ENCODE measurements around the gene PFKFB2. TPM values are rescaled to one million over a fixed set of nuclear protein-coding genes. Genes with fewer than 3 reads are reported as not detected.

The PFKFB2 gene
- total RNA-seq, 1 donor from 2014 or later, result 10.0 TPM

DNA sequence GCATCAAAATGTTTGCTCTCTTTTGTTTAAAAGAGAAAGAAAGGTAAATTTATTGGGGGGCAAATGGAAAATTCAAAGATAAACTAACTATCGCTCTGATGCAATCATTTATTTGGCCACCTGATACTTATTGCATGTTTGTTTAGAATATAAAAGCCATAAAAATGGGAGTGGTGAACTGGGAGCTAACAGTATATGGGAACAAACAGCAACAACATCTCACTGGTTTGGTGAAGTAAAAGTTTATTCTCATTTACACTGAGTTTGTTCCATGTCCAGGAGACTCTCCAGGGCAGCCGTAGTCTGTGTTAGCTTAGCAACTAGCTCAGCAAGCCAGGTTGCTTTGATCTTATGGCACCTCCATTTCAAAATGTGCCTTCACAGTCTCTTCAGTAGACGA, 71.3 kb downstream of the PFKFB2 start:
- peaks cover 3% of the 10 kb centered on the region for H3K36me3 ChIP-seq
- H3K4me3 ChIP-seq, result no peak overlapping the region
- H2AFZ ChIP-seq (replicated peaks), result no peak overlapping the region
- no peak overlapping the region for H3K27ac ChIP-seq
- no peaks in the 10 kb centered on the region for H3K27me3 ChIP-seq
- H3K4me1 ChIP-seq, result no peaks in the 10 kb centered on the region
- H3K9ac ChIP-seq, result no peak overlapping the region
- no peak overlapping the region for H3K27ac Mint-ChIP-seq
- no peaks in the 10 kb centered on the region for H3K79me2 ChIP-seq (ENCODE audit: low read depth)
- H4K20me1 ChIP-seq (ENCODE audit: low read depth), result no peaks in the 10 kb centered on the region
- H3K4me3 Mint-ChIP-seq, result no peak overlapping the region
- no peak overlapping the region for H3K4me2 ChIP-seq
- no peaks in the 10 kb centered on the region for H3K36me3 Mint-ChIP-seq
- no peak for DNase-seq (ENCODE audit: low spot score)
- no peaks in the 10 kb centered on the region for H3F3A ChIP-seq (ENCODE audit: low read depth)
- H3K9me3 Mint-ChIP-seq, result peaks cover 18% of the 10 kb centered on the region
- no peak for TF ChIP-seq EZH2phosphoT487 (IDR thresholded peaks at IDR 0.05)
- TF ChIP-seq EZH2 (IDR thresholded peaks at IDR 0.05), result no peak
- no peaks in the 10 kb centered on the region for H3K27me3 Mint-ChIP-seq (ENCODE audit: insufficient read depth, low read depth)
- H3K4me1 Mint-ChIP-seq, result no peaks in the 10 kb centered on the region
- H3K9me3 ChIP-seq (ENCODE audit: low read depth), result no peaks in the 10 kb centered on the region

DNA sequence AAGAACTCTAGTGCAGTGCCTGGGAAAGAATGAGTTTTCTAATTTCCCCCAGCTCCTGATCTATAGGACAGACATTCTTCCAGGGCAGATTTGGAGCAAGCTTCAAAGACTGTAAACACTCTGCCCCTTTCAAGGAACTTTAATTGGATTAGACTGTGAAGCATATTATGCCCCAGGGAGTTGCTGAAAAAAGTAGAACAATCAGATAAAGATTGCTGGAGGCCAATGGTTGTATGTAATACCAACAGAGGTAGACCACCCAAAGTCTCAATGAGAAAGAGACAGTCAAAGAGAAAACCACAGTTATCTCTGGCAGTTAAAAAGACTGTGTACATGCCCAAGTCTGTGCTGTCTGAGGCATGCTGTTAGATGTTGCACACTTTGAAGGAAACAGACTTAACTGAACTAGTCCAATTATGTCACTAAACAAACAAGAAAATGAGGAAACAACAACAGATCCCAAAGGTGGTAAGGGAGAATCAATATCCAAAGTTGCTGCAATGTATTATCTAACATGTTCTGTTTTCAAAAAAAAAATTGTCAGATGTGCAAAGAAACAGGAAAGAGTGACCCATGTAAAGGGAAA, 75.4 kb downstream of the PFKFB2 start:
- Mint-ChIP-seq H3K27ac (no peak overlapping the region), H3K27me3 (ENCODE audit: insufficient read depth, low read depth) (peaks cover 3% of the 10 kb centered on the region), H3K9me3 (peaks cover 27% of the 10 kb centered on the region), H3K4me3 (no peak overlapping the region), H3K36me3 (no peaks in the 10 kb centered on the region), H3K4me1 (no peaks in the 10 kb centered on the region)
- Histone ChIP-seq H3K36me3 (peaks cover 3% of the 10 kb centered on the region), H3K4me2 (no peak overlapping the region), H3K27me3 (no peaks in the 10 kb centered on the region), H3K79me2 (ENCODE audit: low read depth) (no peaks in the 10 kb centered on the region), H4K20me1 (ENCODE audit: low read depth) (no peaks in the 10 kb centered on the region), H3K27ac (no peak overlapping the region), H3K4me1 (no peaks in the 10 kb centered on the region), H3K9me3 (ENCODE audit: low read depth) (no peaks in the 10 kb centered on the region), H3F3A (ENCODE audit: low read depth) (no peaks in the 10 kb centered on the region), H3K9ac (no peak overlapping the region), H3K4me3 (no peak overlapping the region), H2AFZ (replicated peaks) (no peak overlapping the region)
- TF ChIP-seq EZH2 (IDR thresholded peaks at IDR 0.05) (no peak), EZH2phosphoT487 (IDR thresholded peaks at IDR 0.05) (no peak)
- TF ChIP-seq, protein P1, sequence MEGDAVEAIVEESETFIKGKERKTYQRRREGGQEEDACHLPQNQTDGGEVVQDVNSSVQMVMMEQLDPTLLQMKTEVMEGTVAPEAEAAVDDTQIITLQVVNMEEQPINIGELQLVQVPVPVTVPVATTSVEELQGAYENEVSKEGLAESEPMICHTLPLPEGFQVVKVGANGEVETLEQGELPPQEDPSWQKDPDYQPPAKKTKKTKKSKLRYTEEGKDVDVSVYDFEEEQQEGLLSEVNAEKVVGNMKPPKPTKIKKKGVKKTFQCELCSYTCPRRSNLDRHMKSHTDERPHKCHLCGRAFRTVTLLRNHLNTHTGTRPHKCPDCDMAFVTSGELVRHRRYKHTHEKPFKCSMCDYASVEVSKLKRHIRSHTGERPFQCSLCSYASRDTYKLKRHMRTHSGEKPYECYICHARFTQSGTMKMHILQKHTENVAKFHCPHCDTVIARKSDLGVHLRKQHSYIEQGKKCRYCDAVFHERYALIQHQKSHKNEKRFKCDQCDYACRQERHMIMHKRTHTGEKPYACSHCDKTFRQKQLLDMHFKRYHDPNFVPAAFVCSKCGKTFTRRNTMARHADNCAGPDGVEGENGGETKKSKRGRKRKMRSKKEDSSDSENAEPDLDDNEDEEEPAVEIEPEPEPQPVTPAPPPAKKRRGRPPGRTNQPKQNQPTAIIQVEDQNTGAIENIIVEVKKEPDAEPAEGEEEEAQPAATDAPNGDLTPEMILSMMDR (IDR thresholded peaks at IDR 0.05), result no peak
- peak; percentile 3 for DNase-seq (ENCODE audit: low spot score)

DNA sequence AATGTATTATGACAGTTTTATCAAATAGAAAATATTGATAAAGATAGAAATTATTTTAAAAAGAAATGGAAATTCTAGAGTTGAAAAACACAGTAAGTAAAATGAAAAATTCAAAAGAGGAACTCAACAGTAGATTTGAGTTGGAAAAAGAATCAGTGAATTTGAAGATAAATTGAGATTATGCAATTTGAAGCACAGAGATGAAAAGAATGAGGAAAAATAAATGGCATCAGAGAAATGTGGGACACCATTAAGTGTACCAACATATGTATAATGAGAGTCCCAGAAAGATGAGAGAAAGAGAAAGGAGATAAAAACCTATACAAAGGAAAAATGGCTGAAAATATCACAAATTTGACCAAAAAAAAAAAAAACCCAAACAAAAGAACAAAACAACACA, 76.0 kb downstream of the PFKFB2 start:
- H3K36me3 ChIP-seq, result peaks cover 3% of the 10 kb centered on the region
- no peaks in the 10 kb centered on the region for H3K9me3 ChIP-seq (ENCODE audit: low read depth)
- no peaks in the 10 kb centered on the region for H3K27me3 ChIP-seq
- no peak for TF ChIP-seq EZH2phosphoT487 (IDR thresholded peaks at IDR 0.05)
- TF ChIP-seq, protein P1 (IDR thresholded peaks at IDR 0.05), result no peak
- no peak for TF ChIP-seq EZH2 (IDR thresholded peaks at IDR 0.05)
- H3K36me3 Mint-ChIP-seq, result no peaks in the 10 kb centered on the region
- H3K27ac ChIP-seq, result no peak overlapping the region
- no peaks in the 10 kb centered on the region for H3K4me1 ChIP-seq
- no peaks in the 10 kb centered on the region for H3K79me2 ChIP-seq (ENCODE audit: low read depth)
- H3K4me1 Mint-ChIP-seq, result no peaks in the 10 kb centered on the region
- no peak overlapping the region for H3K9ac ChIP-seq
- no peak for DNase-seq (ENCODE audit: low spot score)
- no peak overlapping the region for H3K4me2 ChIP-seq
- H3K4me3 ChIP-seq, result no peak overlapping the region
- peaks cover 3% of the 10 kb centered on the region for H3K27me3 Mint-ChIP-seq (ENCODE audit: insufficient read depth, low read depth)
- H3K27ac Mint-ChIP-seq, result no peak overlapping the region
- peaks cover 27% of the 10 kb centered on the region for H3K9me3 Mint-ChIP-seq
- no peak overlapping the region for H2AFZ ChIP-seq (replicated peaks)
- H3K4me3 Mint-ChIP-seq, result no peak overlapping the region
- no peaks in the 10 kb centered on the region for H3F3A ChIP-seq (ENCODE audit: low read depth)
- H4K20me1 ChIP-seq (ENCODE audit: low read depth), result no peaks in the 10 kb centered on the region

Other genes starting within 250 kb of the PFKFB2 start
- not detected in 2 replicates for gene IL20, start 187.7 kb upstream of the PFKFB2 start, total RNA-seq (ENCODE audit: low replicate concordance)
- gene IL24, start 155.8 kb upstream of the PFKFB2 start, total RNA-seq (ENCODE audit: low replicate concordance), result not detected in 2 replicates
- not detected in 2 replicates for gene FCMR, start 131.3 kb upstream of the PFKFB2 start, total RNA-seq (ENCODE audit: low replicate concordance)
- gene PIGR, start 106.8 kb upstream of the PFKFB2 start, total RNA-seq (ENCODE audit: low replicate concordance), result not detected in 2 replicates
- gene FCAMR, start 82.8 kb upstream of the PFKFB2 start, total RNA-seq (ENCODE audit: low replicate concordance), result not detected in 2 replicates
- gene C1orf116, start 20.5 kb upstream of the PFKFB2 start, total RNA-seq (ENCODE audit: low replicate concordance), result 0.04 and 0.56 TPM in 2 replicates
- gene YOD1, start 2.1 kb upstream of the PFKFB2 start, total RNA-seq (ENCODE audit: low replicate concordance), result 17.7 and 27.0 TPM in 2 replicates
- gene C4BPB, start 35.6 kb downstream of the PFKFB2 start, total RNA-seq (ENCODE audit: low replicate concordance), result not detected in 2 replicates
- 0.06 TPM in 1 of 2 replicates, not detected in the other for gene C4BPA, start 51.0 kb downstream of the PFKFB2 start, total RNA-seq (ENCODE audit: low replicate concordance)

All from neural progenitor cell (in vitro differentiated cells).